Astrocyte of the spinal cord (primary cell): ENCODE results near the gene ASPG.

Source experiments
- DNase-seq: peaks from one replicate; pipeline ENCODE4 v3.0.0; 2011; ENCODE audit warnings: low read depth, low spot score
- H3K4me3 ChIP-seq: 2 replicates; pipeline ENCODE4 v1.5.1; 2011; ENCODE audit warnings: low read depth, mild to moderate bottlenecking, low read length, moderate library complexity
- in situ Hi-C: cut with HindIII; loops from 2 replicates; pipeline ENCODE4 v1.10.0; 2017; ENCODE audit warnings: low sequenced_read_pairs
- TF ChIP-seq, protein P1 (sequence below): IDR thresholded peaks from 2 replicates; pipeline ENCODE4 v1.5.1; 2012; ENCODE audit warnings: low read depth, mild to moderate bottlenecking, low read length, inconsistent platforms

The ASPG gene

DNA sequence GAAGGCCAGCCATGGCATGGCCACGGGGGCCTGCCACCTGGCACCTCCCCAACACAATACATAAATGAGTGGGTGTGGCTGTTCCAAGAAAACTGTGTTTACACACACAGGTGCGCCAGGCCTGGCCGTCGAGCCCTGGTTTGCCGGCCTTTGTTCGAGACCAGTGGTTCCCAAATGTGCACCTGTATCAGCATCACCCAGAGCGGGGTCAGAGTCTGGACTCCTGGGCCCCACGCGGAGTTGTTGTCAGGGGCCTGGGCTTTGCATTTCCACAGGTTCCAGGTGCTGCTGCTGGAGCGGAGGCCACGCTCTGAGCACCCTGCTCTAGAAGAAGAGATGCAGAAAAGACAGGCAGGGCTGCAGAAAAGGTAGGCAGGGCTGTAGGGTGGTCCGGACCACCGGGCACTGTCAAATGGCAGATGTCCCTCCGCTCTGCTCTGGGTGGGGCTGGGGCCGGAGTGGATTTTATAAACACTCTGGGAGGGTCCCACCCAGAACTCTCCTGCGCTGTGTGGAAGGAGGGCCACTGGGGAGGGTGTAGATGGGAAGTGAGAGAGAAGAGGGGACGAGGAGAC, 4.2 kb upstream of the ASPG start:
- no peak overlapping the region for H3K4me3 ChIP-seq
- TF ChIP-seq, protein P1, sequence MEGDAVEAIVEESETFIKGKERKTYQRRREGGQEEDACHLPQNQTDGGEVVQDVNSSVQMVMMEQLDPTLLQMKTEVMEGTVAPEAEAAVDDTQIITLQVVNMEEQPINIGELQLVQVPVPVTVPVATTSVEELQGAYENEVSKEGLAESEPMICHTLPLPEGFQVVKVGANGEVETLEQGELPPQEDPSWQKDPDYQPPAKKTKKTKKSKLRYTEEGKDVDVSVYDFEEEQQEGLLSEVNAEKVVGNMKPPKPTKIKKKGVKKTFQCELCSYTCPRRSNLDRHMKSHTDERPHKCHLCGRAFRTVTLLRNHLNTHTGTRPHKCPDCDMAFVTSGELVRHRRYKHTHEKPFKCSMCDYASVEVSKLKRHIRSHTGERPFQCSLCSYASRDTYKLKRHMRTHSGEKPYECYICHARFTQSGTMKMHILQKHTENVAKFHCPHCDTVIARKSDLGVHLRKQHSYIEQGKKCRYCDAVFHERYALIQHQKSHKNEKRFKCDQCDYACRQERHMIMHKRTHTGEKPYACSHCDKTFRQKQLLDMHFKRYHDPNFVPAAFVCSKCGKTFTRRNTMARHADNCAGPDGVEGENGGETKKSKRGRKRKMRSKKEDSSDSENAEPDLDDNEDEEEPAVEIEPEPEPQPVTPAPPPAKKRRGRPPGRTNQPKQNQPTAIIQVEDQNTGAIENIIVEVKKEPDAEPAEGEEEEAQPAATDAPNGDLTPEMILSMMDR, result no peak

DNA sequence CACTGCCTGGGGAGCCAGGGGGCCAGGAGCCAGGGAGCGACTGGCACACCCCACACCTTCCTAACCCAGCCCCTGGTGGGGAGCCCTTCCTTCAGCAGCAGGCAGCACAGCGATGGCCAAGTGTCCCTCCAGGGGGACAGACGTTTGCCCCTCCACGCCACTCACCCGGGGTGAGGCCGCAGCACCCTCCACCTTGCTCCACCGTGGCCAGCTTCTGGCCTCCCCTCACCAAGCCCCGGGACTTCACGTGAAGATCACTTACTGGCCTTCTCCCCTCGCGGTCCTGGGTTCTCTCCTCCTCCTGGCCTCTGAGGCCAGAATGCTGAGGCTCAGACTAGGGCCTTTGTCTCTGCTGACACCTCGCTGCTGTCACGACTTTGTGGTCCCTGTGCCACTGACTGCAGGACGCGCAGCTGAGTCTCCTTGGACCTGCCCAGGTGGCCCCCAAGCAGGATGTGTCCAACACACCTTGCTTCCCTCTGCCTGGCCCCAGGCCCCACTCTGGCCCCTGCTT, 3.5 kb upstream of the ASPG start:
- TF ChIP-seq, protein P1, result no peak
- in situ Hi-C loops, result no loop called here
- no peak overlapping the region for H3K4me3 ChIP-seq
- no peak for DNase-seq

More for the DNA sequence above, 4.2 kb upstream of the ASPG start:
- in situ Hi-C loops, result no loop called here
- no peak for DNase-seq

DNA sequence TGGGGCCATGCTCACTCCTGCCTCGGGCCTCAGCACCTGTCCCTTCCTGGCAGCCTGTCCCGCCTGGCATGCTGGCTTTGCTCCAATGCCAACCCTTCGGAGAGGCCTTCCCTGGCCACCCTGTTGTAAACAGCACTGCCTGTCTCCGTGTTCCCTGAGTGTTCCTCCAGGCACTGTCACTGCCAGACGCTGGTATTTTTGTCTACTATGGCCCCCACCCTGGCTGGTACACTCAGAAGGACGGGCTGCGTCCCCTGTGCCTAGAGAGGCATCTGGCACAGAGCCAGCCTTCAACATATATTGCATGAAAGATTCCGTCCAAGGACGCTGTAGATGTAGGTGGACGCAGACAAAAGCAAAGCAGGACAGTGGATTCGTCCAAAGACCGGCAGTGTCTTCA, 2.7 kb upstream of the ASPG start:
- DNase-seq, result no peak
- in situ Hi-C loops, result no loop called here
- H3K4me3 ChIP-seq, result no peak overlapping the region
- TF ChIP-seq, protein P1, result no peak

- TF ChIP-seq, protein P1, result no peak
- in situ Hi-C loops, result no loop called here
- DNase-seq, result no peak
- H3K4me3 ChIP-seq, result no peak overlapping the region
Observed at GRCh38 chr14:104084251-104085002, 1.1 kb upstream of the ASPG start.

GRCh38 chr14:104085889-104086201, 345 bp downstream of the ASPG start:
- TF ChIP-seq, protein P1, result no peak
- DNase-seq, result no peak
- in situ Hi-C loops, result no loop called here
- no peak overlapping the region for H3K4me3 ChIP-seq

DNA sequence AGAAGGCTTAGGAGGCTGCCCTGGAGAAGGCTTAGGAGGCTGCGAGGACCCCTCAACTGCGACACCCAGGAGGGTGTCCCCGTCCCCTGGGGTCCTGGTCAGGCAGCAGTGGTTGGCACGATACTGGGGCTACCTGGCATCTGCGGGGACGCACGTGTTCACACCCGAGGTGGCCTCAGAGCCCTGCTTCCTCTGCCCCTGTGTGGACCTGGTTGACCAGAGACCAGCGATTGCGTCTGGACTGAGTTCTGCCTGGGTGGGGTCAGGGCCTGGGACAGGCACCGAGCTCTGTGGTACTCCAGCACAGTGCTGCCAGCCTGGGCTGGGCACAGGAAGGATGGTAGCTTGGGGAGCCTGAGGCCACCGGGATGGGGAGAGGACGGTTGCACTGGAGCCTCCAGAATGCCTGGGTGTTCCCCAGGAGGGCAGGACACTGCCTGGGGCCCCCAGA, 735 bp downstream of the ASPG start:
- in situ Hi-C loops, result no loop called here
- H3K4me3 ChIP-seq, result no peak overlapping the region
- DNase-seq, result no peak
- TF ChIP-seq, protein P1, result no peak
